ENCODE measurements around the gene IP6K3.

Gene IP6K3

GRCh38 chr6:33672808-33673207 lies 73.9 kb downstream of the IP6K3 start:
- DNase-seq (ENCODE audit: low spot score): peak; percentile 70

GRCh38 chr6:33671744-33672072 lies 75.0 kb downstream of the IP6K3 start:
- no peak for DNase-seq (ENCODE audit: low spot score)

Measured in HuH-7 (cell line).